GM23338 (cell line): ENCODE measurements around the gene GLP1R.

Experiments
- CREB1 ChIP-seq: fragments of 250-450 bp; sonication (Bioruptor Pico); IDR thresholded peaks from 2 replicates; pipeline ENCODE4 v1.5.0; 2020; ENCODE audit warnings: low read depth, mild to moderate bottlenecking, moderate library complexity
- EZH2 ChIP-seq: fragments of 200-600 bp; sonication (generic); IDR thresholded peaks from one replicate; pipeline ENCODE4 v1.8.0; 2017; ENCODE audit warnings: antibody characterized with exemption, mild to moderate bottlenecking, low read depth; ENCODE audit not compliant: unreplicated experiment
- EZH2phosphoT487 ChIP-seq: fragments of 200-600 bp; sonication (generic); IDR thresholded peaks from one replicate; pipeline ENCODE4 v1.8.1; 2018; ENCODE audit warnings: antibody characterized with exemption; ENCODE audit not compliant: unreplicated experiment
- POLR2AphosphoS5 ChIP-seq: IDR thresholded peaks from 2 replicates; pipeline ENCODE4 v1.6.1; 2016; ENCODE audit warnings: antibody characterized with exemption, low read depth
- REST ChIP-seq: IDR thresholded peaks from one replicate; pipeline ENCODE4 v1.6.1; 2018; ENCODE audit warnings: antibody characterized with exemption; ENCODE audit not compliant: unreplicated experiment
- STAT1 ChIP-seq: IDR thresholded peaks from one replicate; pipeline ENCODE4 v1.6.1; 2016; ENCODE audit warnings: antibody characterized with exemption; ENCODE audit not compliant: unreplicated experiment
- ZNF114 ChIP-seq: fragments of 250-450 bp; sonication (Bioruptor Pico); IDR thresholded peaks from 2 replicates; pipeline ENCODE4 v1.5.0; 2020; ENCODE audit warnings: mild to moderate bottlenecking, moderate library complexity
- TF ChIP-seq, protein P1 (sequence below), 2 experiments: fragments of 200-600 bp in 1 of 2; sonication (generic) in 1 of 2; conservative IDR thresholded peaks; 2 replicates each; pipeline versions ENCODE4 v1.5.1 to v1.6.1; 2016 to 2017; ENCODE audit warnings: antibody characterized with exemption in 2 of 2, low read depth in 2 of 2, mild to moderate bottlenecking in 2 of 2, moderate library complexity in 1 of 2

DNA sequence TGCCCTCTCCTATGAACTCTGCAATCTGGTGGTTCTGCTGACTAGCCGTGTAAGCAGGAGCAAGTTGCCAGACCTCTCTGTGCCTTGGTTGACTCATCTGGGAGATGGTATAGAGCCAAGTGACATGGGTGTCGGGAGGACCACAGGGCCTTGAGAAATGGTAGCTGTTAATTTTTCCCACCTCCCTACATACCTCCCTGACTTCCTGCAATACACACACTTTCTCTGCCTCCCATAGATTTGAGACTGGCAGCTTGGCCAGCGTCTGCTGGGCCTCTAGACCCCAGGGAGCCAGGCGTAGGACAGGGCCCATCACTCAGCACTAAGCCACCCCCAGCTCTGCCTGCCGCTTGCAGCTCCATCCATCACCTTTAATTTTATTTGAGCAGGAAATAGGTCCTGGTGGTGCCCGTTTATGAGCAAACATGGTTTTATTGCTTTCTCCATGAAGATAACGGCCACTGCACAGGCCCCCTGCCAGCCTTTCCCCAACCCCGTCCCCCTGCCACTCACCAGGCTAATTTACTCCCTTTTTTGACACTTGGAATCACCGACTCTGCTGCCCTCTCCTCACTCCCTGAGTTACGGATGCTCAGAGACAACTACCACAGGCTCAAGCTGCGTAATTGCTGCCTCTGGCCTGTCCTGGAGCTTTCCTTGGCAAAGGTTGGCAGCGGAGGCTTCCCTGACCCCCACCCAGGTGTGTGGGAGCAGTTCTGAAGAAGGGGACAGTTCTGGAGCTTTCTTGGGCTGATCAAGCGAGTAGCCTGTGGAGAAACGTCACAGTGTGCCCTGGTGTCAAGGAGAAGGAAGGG is 11.1 kb downstream of the GLP1R start:
- TF ChIP-seq REST (no peak), POLR2AphosphoS5 (no peak), ZNF114 (CRISPR knock-in tag) (no peak), EZH2 (no peak), STAT1 (no peak), CREB1 (CRISPR knock-in tag) (no peak), EZH2phosphoT487 (no peak)
- TF ChIP-seq, protein P1, sequence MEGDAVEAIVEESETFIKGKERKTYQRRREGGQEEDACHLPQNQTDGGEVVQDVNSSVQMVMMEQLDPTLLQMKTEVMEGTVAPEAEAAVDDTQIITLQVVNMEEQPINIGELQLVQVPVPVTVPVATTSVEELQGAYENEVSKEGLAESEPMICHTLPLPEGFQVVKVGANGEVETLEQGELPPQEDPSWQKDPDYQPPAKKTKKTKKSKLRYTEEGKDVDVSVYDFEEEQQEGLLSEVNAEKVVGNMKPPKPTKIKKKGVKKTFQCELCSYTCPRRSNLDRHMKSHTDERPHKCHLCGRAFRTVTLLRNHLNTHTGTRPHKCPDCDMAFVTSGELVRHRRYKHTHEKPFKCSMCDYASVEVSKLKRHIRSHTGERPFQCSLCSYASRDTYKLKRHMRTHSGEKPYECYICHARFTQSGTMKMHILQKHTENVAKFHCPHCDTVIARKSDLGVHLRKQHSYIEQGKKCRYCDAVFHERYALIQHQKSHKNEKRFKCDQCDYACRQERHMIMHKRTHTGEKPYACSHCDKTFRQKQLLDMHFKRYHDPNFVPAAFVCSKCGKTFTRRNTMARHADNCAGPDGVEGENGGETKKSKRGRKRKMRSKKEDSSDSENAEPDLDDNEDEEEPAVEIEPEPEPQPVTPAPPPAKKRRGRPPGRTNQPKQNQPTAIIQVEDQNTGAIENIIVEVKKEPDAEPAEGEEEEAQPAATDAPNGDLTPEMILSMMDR (conservative IDR thresholded peaks at IDR 0.05; ENCODE audit: low read depth in 2 of 2), result no peak
